Measurements from ENCODE around the gene SLITRK1.

The SLITRK1 gene

DNA sequence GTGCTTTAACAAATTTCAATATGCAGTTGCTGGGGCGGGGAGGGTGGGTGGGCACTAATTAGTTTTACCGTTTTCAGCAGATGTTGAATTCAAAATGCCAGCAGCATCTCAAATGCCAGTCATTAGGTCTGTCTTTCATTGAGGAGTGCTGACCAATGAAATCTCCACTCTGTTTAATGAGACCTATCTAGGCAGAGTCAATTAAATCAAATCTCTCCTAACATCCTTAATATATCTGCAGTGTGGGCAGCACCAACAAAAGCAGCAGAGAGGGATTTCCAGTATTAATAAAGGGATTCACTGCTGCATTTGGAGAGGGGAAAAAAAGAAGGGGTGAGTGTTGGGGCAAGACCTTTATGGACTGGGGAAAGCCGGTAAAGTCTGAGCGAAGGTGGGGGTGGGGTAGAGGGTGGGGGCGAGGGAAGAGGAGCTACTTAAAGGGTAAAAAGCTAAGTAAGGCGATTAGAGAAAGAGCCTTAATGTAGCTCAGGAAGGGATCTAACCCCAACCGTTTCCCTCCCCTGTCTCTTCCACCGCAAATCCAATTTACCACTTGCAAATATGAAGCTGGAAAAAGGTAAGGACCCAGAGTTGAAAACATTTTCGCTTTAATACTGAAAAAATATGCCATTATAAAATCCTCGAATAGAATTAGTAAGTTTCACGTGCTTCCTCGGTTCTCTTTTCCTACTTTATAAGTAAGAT lies 4.5 kb downstream of the SLITRK1 start:
- intact Hi-C loops (cut with DNase I), result no loop called here
- DNase-seq, result no peak

DNA sequence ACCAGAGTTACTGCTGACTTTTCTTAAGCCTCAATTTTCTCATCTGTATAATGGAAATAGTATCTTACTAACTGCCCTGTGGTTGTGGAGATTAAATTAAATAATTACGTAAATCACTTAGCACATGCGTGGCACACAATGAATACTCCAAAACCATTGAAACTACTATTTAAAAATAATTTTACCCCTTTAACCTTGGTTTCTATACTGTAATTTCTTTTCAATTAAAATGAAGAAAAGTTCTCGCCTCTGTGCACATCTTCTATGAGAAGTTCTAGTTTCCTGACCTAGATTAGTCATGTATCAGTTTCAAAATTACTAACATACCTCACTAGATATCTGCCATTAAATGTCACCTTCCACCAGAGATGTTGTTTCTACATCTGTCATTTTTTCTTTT lies 5.7 kb downstream of the SLITRK1 start:
- intact Hi-C loops (cut with DNase I), result no loop called here
- no peak for DNase-seq

DNA sequence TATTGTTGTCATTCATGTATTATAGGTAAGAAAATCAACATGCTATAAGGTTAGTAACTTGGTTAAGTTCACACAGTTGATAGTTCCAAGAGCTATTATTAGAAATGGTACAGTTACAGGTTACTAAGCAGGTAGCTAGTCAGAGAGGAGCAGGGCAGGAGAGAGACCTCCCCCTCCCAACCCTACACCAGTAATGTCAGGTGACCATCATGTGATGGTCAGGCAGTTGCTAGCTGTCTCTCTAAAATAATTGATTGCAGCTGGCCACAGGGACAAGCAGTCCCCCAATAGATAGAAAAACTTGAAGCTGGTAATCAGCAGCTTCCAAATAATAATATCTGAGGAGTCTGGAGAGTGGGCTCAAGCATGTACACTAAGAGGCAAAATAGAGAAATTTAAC lies 14.6 kb downstream of the SLITRK1 start:
- DNase-seq, result no peak
- intact Hi-C loops (cut with DNase I), result no loop called here

DNA sequence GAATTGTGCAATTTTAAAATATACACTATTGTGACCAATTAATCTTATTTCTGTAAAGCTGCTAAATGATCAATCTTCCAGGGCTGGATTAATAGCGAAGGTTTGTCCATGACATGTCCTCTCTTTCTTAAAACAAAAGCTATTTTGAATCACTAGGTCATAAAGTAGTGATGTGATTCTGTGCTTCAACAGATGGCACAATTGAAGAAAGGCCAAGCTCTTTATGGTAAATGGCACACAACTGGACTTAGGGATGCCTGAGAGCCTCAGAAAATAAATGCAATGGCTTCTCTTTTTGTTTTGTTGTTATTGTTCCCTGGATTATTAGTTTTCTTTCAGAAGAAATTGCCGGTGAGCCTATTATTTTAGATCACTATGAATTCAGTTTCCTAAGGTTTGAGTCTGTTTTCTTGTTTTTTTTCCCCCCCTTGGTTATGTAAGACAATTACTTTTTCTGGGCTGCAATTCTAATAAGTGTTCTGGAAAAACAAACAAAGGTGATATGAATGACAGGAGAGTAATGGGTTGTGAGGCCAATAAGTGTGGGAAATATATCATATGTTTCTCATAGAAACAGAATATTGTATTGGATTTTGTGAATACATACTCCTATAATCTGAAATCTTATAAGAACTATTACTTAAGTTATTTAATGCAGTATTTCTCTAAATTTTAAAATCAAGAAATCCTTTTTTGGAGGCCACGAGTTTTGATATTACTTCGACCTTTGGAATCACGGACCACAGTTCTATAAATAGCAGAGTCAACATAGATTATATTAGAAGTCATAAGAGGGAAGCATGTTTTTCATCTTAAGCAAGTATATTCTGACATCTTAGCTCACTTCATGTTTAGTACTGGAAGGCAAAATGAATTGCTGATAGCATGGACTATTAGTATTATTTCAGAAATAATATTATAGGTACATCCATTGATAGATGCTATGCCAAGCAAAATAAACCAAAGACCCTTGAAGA lies 16.8 kb downstream of the SLITRK1 start:
- intact Hi-C loops (cut with DNase I), result no loop called here

DNA sequence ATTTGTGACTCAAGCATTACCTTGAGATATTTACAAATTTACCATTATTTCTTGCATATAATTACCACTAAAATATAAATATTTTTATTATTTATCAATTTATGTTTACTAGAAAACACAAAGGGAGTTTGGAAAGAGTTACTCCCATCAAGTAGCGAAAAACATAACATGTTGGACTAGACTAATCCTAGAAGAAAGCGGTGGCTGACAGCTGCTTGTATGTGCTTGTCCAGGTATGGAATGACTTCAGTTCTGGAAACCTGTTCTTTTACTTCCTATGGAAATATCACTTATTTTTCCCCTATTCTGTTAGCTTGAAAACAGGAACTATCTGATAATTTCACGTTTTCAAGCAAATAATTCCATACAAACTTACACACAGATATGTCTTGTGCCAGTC lies 28.5 kb downstream of the SLITRK1 start:
- no peak for DNase-seq

More for the DNA sequence above, 16.8 kb downstream of the SLITRK1 start:
- DNase-seq, result no peak

DNA sequence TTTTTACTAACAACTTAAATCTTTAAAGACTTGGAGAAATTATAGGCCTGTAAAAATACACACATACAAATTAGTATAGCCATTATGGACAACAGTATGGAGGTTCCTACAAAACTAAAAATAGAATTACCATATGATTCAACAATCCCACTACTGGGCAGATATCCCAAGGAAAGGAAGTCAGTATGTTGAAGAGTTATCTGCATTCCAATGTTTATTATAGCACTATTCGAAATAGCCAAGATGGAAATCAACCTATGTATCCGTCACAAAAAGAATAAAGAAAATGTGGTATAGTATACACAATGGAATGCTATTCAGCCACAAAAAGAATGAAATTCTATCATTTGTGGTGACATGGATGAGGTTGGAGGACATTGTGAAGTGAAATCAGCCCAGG lies 37.2 kb downstream of the SLITRK1 start:
- DNase-seq, result no peak
- intact Hi-C loops (cut with DNase I), result no loop called here

More for the DNA sequence above, 28.5 kb downstream of the SLITRK1 start:
- intact Hi-C loops (cut with DNase I), result no loop called here

DNA sequence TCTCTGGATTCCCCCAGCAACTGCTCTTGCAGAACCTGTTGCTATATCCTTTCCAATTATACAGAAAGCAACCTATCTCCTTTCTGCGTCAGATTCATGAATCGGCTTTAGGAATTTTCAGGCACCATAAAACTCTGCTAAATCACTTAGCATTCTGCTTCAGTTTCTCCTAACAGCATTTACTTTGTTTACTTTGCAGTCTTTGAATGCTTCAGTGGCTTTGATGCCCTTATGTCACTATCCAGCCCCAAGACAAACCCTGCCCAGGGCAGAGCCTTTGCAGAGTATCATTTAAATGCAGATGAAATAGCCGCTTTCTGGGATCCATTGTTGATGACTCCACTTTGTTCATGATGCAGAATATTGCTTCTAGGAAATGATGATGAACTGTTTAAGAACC lies 43.1 kb downstream of the SLITRK1 start:
- intact Hi-C loops (cut with DNase I), result no loop called here
- no peak for DNase-seq

DNA sequence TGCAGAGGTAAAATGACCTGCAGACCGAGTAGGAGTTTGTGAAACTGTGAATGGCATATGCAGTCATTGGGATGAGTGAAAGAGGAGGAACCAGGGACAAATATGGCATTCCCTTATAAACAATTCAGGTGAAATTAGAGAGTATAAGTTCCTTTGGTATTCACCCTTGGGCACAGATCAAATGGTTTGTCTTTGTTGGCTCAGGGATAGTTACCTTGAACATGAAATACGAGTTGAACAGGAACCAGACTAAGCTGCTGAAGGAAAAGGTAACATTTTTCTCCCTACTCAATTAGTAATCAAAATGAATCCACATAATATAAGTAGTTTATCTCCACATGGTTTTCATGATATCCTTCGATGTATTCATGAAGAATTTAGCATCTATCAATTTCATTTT lies 50.5 kb downstream of the SLITRK1 start:
- intact Hi-C loops (cut with DNase I), result no loop called here
- no peak for DNase-seq

DNA sequence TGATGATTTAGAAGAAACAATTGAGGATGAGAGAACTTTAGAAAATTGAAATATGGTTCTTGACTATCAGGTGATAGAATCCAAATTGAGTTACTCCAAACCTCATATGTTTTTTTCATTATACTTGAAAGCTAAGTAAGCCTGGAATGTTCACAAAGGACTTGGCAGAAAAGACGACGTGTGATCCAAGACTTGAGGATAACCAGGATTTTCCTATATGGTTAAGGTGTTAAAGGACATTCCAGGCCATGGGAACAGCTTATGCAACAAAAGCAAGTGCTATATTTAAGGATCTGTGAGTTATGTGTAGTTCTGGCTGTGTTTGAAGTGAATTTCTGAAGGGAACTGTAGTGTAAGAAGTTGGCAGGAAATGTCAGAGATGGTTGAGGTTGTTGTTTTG lies 52.5 kb downstream of the SLITRK1 start:
- DNase-seq, result no peak
- intact Hi-C loops (cut with DNase I), result loop anchor here (10.0 kb wide), 1 partner anchor 55 kb away; the partner anchor contains the start of gene SLITRK1

DNA sequence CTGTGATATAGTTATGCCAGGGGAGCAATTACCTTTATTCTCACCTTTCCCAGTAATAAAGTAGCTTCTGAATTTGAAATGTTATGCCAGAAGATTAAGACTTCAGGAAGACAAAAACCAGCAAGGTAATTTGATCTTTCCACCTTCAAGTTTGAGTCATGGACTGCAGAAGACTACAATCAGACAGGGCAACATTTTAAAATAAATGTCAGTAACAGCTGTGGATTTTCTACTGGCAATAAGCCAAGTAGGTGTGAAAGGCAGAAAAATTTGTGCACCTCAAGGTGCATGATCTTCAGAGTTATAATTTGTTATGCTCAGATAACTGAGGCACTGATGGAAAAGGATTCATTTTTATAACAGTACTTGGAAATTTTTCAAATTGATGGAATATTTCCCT lies 54.9 kb downstream of the SLITRK1 start:
- intact Hi-C loops (cut with DNase I), result loop anchor here (10.0 kb wide), 1 partner anchor 57 kb away; the partner anchor contains the start of gene SLITRK1
- no peak for DNase-seq

Data from posterior cingulate gyrus (tissue), 11 donors.